MCF 10A (cell line): Measurements from ENCODE around the gene COG7. TPM values are rescaled to one million over a fixed set of nuclear protein-coding genes. Genes with fewer than 3 reads are reported as not detected.

Experiments
- BruUV-seq: library from RNA; stranded (reverse); fragments of 400-500 nt; replicated peaks from 2 replicates; lab custom pipeline; 2021; lab: Mats Ljungman, UMichigan
- CTCF ChIA-PET: fragments of 300-600 bp; sonication (Branson Sonifier 250); formaldehyde crosslinking; extraction: SDS; loops from one replicate; lab custom pipeline; 2021; ENCODE audit warnings: antibody characterized with exemption, inconsistent platforms; lab: Yijun Ruan, JAX
- POLR2A ChIA-PET: fragments of 300-600, 350-650 bp; sonication (Branson Sonifier 250); formaldehyde crosslinking; extraction: SDS; loops from one replicate; lab custom pipeline; 2020; ENCODE audit warnings: antibody characterized with exemption, inconsistent platforms; lab: Yijun Ruan, JAX
- DNase-seq: peaks from one replicate; pipeline ENCODE4 v3.0.0-alpha.2; 2018; ENCODE audit not compliant: unreplicated experiment
- H3K27ac Mint-ChIP-seq: one replicate; pipeline ENCODE4 v1.8.0; 2022; ENCODE audit warnings: mild to moderate bottlenecking, low read depth, mixed read lengths; ENCODE audit not compliant: unreplicated experiment
- H3K27me3 Mint-ChIP-seq: one replicate; pipeline ENCODE4 v1.8.0; 2022; ENCODE audit warnings: mixed read lengths; ENCODE audit not compliant: insufficient read depth, unreplicated experiment
- H3K36me3 Mint-ChIP-seq: one replicate; pipeline ENCODE4 v1.8.0; 2022; ENCODE audit warnings: mild to moderate bottlenecking, moderate library complexity, mixed read lengths; ENCODE audit not compliant: insufficient read depth, unreplicated experiment
- H3K4me1 Mint-ChIP-seq: one replicate; pipeline ENCODE4 v1.8.0; 2022; ENCODE audit warnings: mixed read lengths; ENCODE audit not compliant: insufficient read depth, unreplicated experiment
- H3K4me3 Mint-ChIP-seq: one replicate; pipeline ENCODE4 v1.8.0; 2022; ENCODE audit warnings: mild to moderate bottlenecking, moderate library complexity, mixed read lengths; ENCODE audit not compliant: unreplicated experiment
- H3K9me3 Mint-ChIP-seq: one replicate; pipeline ENCODE4 v1.8.0; 2022; ENCODE audit warnings: mixed read lengths; ENCODE audit not compliant: unreplicated experiment
- intact Hi-C: fragments of 100-400 bp; cut with micrococcal nuclease; formaldehyde crosslinking; loops from 2 replicates; pipeline ENCODE4 v1.14.1; 2022
- total RNA-seq: library from RNA; stranded (reverse); gene quantifications from 2 replicates; pipeline ENCODE4 v1.2.3, GENCODE V29; 2022
- TF ChIP-seq, protein P1 (sequence below): fragments of 200-600 bp; IDR thresholded peaks from one replicate; pipeline ENCODE4 v1.8.0; 2022; ENCODE audit warnings: antibody characterized with exemption, mild to moderate bottlenecking; ENCODE audit not compliant: unreplicated experiment

The COG7 gene
- total RNA-seq, 1 experiment from 2014 or later, result 10.0 TPM

DNA sequence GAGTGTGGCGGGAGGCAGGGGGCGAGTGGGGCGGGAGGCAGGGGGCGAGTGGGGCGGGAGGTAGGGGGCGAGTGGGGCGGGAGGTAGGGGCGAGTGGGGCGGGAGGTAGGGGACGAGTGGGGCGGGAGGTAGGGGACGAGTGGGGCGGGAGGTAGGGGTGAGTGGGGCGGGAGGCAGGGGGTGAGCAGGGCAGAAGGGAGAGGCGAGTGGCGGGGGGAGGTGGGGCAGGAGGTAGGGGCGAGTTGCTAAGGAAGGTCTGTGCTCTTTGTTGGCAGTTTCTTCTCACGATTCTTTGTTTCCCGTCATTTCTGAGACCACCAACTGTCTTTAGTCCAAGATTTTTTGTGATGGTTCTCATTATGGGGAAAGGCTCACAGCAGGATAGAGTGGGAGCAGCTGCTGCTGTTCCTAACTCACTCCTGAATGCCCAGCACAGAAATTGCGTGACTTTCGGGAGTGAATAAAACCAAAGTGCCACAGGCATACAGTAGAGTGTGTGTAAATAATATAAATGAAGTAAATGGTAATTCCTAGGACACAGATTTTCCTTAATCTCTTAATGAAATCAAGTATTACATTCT lies 44.7 kb downstream of the COG7 start:
- BruUV-seq, result no TSS peak

DNA sequence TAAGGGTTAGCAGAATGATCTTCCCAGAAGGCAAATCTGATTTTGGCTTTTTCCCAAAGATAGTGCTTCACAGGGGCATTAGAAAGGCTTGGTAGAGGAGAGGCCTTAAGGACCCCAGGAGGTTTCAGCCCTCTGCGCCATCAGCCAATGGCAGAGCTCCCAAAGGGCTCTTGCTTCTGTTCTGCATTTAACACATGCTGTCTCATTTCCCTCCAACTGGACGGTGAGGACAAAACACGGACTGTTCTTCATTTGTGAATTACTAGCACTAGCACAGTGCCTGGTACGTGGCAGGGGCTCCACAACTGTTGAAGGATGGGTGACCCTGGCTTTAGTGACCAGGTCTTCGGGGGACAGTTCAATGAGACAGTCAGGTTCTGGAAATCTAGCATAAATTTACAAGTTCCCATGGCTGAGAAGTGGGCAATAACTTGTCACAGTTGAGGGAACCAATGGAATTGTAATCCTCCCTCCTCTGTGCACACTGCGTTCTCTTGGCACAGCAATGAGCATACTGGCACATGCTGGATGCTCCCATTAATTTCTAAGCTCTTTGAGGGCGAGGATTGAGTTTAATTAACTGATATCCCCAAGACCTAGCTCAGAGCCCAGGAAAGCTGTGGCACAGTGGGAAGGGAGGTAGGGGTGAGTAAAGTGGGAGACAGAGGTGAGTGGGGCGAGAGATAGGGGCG lies 45.4 kb downstream of the COG7 start:
- Mint-ChIP-seq H3K4me1 (no peaks in the 10 kb centered on the region), H3K9me3 (no peaks in the 10 kb centered on the region), H3K4me3 (no peak overlapping the region), H3K27me3 (no peaks in the 10 kb centered on the region), H3K27ac (no peak overlapping the region), H3K36me3 (peaks cover 55% of the 10 kb centered on the region)
- DNase-seq, result no peak
- no TSS peak for BruUV-seq
- TF ChIP-seq, protein P1, sequence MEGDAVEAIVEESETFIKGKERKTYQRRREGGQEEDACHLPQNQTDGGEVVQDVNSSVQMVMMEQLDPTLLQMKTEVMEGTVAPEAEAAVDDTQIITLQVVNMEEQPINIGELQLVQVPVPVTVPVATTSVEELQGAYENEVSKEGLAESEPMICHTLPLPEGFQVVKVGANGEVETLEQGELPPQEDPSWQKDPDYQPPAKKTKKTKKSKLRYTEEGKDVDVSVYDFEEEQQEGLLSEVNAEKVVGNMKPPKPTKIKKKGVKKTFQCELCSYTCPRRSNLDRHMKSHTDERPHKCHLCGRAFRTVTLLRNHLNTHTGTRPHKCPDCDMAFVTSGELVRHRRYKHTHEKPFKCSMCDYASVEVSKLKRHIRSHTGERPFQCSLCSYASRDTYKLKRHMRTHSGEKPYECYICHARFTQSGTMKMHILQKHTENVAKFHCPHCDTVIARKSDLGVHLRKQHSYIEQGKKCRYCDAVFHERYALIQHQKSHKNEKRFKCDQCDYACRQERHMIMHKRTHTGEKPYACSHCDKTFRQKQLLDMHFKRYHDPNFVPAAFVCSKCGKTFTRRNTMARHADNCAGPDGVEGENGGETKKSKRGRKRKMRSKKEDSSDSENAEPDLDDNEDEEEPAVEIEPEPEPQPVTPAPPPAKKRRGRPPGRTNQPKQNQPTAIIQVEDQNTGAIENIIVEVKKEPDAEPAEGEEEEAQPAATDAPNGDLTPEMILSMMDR, result no peak
- intact Hi-C loops, result no loop called here
- ChIA-PET CTCF (interaction anchor here (1.1 kb wide), 1 partner anchor 15 kb away, joined by 5 read pairs; no protein-coding TSS in a partner anchor), POLR2A (interaction anchor here (0.9 to 1.5 kb wide), 2 partner anchors 11 to 16 kb away, joined by 4 to 12 read pairs; no protein-coding TSS in a partner anchor)

More for the DNA sequence above, 44.7 kb downstream of the COG7 start:
- Mint-ChIP-seq H3K36me3 (peaks cover 51% of the 10 kb centered on the region), H3K4me3 (no peak overlapping the region), H3K9me3 (no peaks in the 10 kb centered on the region), H3K4me1 (no peaks in the 10 kb centered on the region), H3K27ac (peak overlapping the region; percentile 49), H3K27me3 (no peaks in the 10 kb centered on the region)
- TF ChIP-seq, protein P1, result no peak
- ChIA-PET CTCF (interaction anchor here (0.6 to 1.1 kb wide), 4 partner anchors 16 to 1199 kb away, joined by 3 to 5 read pairs (median 4); no protein-coding TSS in a partner anchor), POLR2A (interaction anchor here (0.8 to 1.5 kb wide), 3 partner anchors 15 to 67 kb away, joined by 3 to 12 read pairs (median 3); no protein-coding TSS in a partner anchor)
- intact Hi-C loops, result no loop called here
- DNase-seq, result no peak

DNA sequence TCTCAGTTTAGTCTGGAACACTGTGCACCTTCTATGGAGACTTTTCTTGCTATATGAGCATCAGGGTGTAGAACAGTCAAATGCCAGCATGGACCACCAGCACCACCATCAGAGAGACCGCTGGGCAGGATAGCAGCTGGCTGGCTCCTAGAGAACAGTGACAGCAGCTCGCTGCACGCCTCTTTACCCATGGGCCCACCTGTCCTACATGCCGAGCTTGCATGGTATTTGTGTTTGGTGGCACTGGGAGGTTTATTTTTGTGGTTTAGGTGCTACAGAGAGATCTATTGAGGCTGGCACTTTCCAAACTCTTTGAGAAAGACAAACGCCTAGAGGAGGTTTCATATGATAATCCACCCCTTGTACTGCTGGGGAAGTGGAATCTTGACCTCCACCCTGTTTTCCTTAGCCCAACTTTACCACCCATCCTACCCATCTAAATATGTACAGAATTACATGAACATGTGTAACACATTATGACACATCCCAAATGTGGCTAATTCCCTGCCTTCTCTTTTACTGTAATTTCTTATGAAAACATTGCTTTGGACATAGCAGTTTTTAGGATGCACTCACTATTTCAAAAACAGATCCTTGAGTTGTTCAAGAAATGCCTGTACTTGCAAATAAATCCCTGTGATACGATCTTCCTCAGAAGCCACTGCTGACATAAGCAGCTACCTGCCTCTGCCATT lies 46.3 kb downstream of the COG7 start:
- no peaks in the 10 kb centered on the region for H3K27me3 Mint-ChIP-seq
- ChIA-PET POLR2A (interaction anchor here (0.9 to 1.2 kb wide), 2 partner anchors 12 to 17 kb away, joined by 4 to 6 read pairs; no protein-coding TSS in a partner anchor), CTCF (no interaction called here)
- intact Hi-C loops, result no loop called here
- no peak for DNase-seq
- peaks cover 52% of the 10 kb centered on the region for H3K36me3 Mint-ChIP-seq
- H3K4me1 Mint-ChIP-seq, result no peaks in the 10 kb centered on the region
- BruUV-seq, result no TSS peak
- no peak overlapping the region for H3K27ac Mint-ChIP-seq
- no peak overlapping the region for H3K4me3 Mint-ChIP-seq
- H3K9me3 Mint-ChIP-seq, result no peaks in the 10 kb centered on the region
- TF ChIP-seq, protein P1, result no peak

DNA sequence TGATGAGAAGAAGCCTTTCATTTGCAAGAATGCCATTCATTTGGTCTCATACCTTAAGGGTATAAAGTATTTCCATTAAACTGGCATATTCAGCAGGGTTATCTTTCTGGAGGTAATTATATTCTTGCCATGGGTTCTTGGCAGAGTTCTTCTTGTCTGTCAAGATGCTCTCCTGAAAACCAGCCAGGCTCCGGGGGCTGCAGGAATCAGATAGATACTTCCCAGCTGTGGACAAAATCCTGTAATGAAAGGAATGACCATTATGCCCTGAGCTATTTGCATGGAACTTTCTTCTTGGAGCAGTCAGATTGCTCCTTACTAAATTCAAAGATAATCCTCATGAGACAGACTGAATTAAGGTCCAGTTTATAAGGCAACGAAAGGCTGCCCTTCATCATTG lies 47.0 kb downstream of the COG7 start:
- intact Hi-C loops, result no loop called here
- H3K4me3 Mint-ChIP-seq, result no peak overlapping the region
- TF ChIP-seq, protein P1, result no peak
- H3K36me3 Mint-ChIP-seq, result peaks cover 57% of the 10 kb centered on the region
- no peaks in the 10 kb centered on the region for H3K9me3 Mint-ChIP-seq
- H3K27me3 Mint-ChIP-seq, result no peaks in the 10 kb centered on the region
- no TSS peak for BruUV-seq
- CTCF ChIA-PET, result no interaction called here
- no peaks in the 10 kb centered on the region for H3K4me1 Mint-ChIP-seq
- POLR2A ChIA-PET, result interaction anchor here (1.1 to 1.2 kb wide), 2 partner anchors 9 to 18 kb away, joined by 3 to 6 read pairs; no protein-coding TSS in a partner anchor
- no peak overlapping the region for H3K27ac Mint-ChIP-seq
- no peak for DNase-seq
